Glomerular visceral epithelial cell (primary cell): ENCODE results near the gene ZC3HAV1L.
"Not testable (repeated sequence)": the region's sequence is repeated elsewhere in the genome, so short reads cannot be mapped to it uniquely, and the experiment has no call there.

Experiments
- DNase-seq: peaks from one replicate; pipeline ENCODE4 v3.0.0-alpha.2; 2016; ENCODE audit errors: extremely low spot score

ZC3HAV1L gene

DNA sequence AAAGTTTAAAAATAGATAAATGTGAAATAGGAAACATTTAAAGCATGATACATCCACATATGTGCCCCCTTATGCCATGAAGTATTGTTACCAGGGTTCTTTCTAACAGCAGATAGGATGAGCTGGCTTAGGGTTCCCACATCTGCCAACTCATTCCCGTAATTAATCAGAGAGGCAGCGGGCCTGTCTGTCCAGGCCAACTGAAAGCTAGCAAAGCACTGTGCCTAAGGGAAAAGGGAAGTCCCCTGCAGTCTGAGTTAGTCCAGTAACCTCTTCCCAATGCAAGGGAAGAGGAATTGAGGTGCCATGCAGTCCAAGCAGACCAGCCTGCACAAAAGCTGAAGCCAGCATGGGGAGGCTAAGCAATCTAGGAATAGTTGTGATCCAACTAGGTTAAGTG lies 18.3 kb upstream of the ZC3HAV1L start:
- DNase-seq = no peak

- no peak for DNase-seq
These were observed 15.8 kb upstream of the ZC3HAV1L start for GRCh38 chr7:139051655-139052054.

DNA sequence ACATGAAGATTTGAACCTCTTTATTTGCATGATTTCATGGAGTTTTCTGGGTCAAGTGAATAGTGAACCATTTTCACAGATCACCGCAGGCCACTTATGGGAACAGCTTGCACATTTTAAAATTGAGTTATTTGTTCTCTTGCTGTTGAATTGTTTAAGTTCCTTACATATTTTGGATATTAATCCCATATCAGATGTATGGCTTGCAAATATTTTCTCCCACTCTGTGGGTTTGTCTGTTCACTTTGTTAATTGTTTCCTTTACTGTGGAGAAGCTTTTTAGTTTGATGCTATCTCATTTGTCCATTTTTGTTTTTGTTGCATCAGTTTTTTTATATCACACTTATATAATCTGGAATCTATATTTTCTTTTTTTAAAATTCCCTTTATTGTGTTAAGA lies 14.1 kb upstream of the ZC3HAV1L start:
- DNase-seq = no peak

- no peak for DNase-seq
These were observed 13.3 kb upstream of the ZC3HAV1L start for GRCh38 chr7:139049111-139049510.

- no peak for DNase-seq
These were observed 12.1 kb upstream of the ZC3HAV1L start for GRCh38 chr7:139047970-139048369.

GRCh38 chr7:139046143-139046542 lies 10.3 kb upstream of the ZC3HAV1L start:
- DNase-seq = no peak

DNA sequence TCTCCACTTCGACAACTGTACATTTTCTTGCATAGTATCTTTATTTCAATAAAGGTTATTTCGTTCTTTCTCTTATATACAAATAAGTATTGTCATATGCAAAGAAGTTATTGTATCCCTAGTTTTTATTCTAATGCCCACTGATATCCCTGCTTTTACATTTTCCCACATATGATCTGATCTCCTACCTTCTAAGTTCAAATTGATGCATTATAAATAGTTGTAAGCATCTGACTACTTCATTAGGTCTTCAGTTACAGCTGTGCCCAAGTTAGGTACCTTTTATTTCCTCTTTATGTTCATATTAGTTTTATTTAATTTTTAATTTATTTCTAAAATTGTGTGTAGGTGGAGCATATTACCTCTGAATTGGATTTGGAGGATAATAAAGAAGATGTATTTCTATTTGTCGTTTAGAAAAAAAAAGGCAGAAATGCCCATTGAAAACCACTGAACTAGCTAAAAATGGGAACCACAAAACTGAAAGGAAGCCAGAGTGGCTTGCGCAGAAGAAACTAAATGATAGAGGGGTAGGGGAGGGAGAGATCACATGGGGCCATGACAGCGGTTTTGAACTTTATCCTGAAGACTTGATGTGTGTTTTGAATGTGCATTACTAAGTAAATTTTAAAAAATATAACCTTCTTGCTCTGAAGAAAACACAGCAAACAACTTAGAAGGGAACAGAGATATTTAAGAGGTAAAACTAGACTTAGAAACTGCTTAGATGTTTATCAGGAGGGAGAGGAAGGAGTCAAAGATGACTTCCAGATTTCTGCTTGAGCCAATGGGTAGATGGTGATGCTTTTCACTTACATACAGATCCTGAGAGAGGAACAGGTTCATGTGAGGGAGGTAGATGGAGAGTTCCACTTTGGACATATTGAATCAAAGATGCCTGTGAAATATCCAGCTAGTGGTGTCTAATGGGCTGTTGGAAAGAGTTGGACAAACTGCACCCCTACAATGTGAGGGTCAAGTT lies 9.3 kb upstream of the ZC3HAV1L start:
- DNase-seq = no peak

- no peak for DNase-seq
These were observed 8.3 kb upstream of the ZC3HAV1L start for GRCh38 chr7:139043823-139044812.

DNA sequence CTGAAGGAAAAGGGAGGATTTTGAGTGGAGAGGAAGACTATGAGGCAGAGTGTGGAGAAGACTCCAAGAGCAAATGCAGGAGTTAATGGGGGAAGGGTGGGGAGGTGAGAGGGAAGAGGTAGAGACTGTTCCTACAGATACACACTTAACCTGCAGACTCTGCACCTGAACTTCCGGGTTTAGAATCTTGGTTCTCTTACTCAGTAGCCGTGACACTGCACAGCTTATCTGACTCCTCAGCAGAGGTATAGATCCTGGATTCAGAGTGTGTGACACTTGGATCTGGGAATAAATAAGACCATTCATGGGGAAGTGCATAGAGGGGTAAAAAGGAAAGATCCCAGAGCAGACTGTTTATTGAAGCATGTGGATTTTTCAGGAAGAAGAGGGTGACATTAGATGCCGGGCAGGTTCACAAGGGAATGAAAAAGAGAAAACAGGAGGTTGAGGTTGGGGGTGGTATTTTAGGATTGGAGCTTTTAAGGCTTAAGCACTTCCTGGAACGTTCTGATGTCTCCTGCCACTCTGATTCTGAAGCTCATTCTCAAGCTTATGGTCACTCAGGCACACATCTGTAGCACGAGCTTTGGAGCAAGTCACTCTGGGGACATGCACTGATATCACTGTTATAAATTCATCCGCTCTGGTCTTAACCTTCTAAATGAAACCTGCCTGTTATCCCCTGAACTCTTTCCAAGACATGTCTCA lies 5.7 kb upstream of the ZC3HAV1L start:
- DNase-seq = no peak

GRCh38 chr7:139038691-139039090 lies 2.8 kb upstream of the ZC3HAV1L start:
- DNase-seq = no peak

- DNase-seq = no peak
These were observed 1.1 kb upstream of the ZC3HAV1L start for GRCh38 chr7:139036901-139037300.

GRCh38 chr7:139034855-139035585 lies 822 bp downstream of the ZC3HAV1L start:
- DNase-seq = peak; percentile 24

DNA sequence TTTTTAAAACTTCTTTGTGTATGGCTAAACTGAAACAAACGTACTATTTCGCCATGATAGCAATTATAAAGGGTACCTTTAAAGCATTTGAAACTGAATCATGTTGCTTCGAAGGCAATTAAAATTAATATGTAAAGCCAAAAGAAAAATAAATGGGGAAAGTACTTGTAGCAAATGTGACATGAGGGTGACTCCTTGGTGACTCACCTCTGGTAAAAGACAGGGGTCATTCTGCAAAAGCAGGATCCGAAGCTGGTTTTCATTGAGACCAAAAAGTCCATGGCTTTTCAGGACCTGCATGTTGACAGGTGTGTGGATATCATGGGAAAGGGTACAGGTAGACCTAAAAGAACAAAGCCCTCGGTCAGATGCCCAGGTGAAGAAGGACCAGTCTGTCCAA lies 1.5 kb downstream of the ZC3HAV1L start:
- no peak for DNase-seq

- no peak for DNase-seq
These were observed 2.3 kb downstream of the ZC3HAV1L start for GRCh38 chr7:139033346-139034114.

DNA sequence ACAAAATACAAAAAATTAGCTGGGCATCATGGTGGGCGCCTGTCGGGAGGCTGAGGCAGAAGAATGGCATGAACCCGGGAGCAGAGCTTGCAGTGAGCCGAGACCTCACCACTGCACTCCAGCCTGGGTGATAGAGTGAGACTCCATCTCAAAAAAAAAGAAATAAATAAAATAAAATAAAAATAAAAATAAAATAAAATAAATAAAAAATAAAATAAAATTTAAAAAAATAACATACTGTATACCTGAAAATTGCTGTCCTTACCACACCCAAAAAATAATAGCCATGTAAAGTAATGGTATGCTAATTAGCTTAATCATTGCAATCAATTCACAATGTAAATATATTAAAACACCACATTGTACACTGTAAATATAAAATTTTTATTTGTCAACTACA lies 3.4 kb downstream of the ZC3HAV1L start:
- no peak for DNase-seq

DNA sequence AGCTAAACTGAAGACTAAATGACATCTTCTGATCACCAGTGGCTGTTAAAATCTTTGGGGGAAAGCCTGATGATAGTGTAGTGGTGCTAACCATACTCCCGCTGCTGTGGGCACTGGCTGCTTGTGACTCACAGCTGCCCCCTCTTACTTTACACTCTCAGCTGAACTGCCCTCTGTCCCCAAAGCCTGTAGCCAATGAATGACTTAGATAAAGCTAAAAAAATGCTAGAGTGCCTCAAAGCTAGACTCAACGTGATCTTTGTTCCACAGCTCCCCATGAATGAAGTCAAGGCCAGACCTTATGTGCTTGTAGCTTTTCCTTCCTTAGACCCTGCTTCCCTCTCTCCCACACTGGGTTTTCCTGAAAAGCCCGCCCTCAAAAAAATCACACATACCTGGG lies 6.5 kb downstream of the ZC3HAV1L start:
- DNase-seq = no peak

DNA sequence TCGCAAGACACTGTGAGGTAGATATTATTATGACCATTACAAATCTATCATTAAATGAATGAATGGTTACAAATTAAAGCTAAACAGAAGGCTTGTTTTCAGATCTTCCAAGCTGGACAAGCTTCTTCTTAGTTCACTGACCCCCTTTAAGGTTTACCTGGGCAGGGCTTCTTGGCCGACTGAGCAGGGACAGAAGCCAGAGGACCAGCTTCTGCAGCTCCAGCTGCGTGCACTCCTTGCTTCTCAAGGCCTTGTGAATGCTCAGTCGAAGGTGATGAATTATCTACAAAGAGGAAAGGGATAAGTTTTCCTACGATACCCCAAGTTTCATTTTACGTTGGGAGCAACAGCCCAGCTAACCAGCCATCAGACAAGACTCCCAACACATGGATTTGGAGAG lies 9.3 kb downstream of the ZC3HAV1L start:
- no peak for DNase-seq

DNA sequence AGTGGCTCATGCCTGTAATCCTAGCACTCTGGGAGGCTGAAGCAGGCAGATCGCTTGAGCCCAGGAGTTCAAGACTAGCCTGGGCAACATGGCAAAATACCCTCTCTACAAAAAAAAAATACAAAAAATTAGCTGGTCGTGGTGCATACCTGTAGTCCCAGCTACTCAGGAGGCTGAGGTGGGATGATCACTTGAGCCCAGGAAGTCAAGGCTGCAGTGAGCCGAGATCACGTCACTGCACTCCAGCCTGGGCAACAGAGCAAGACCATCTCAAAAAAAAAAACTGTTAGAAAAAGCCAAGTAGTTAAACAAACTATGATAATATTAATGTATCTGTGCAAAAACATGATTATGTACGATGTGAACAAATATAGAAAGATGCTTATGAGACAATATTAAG lies 10.0 kb downstream of the ZC3HAV1L start:
- DNase-seq = not testable (repeated sequence)

- DNase-seq = no peak
These were observed 12.8 kb downstream of the ZC3HAV1L start for GRCh38 chr7:139023076-139023475.

GRCh38 chr7:139022286-139022685 lies 13.6 kb downstream of the ZC3HAV1L start:
- no peak for DNase-seq
